Measurements from ENCODE around the gene KCNJ11.

DNA sequence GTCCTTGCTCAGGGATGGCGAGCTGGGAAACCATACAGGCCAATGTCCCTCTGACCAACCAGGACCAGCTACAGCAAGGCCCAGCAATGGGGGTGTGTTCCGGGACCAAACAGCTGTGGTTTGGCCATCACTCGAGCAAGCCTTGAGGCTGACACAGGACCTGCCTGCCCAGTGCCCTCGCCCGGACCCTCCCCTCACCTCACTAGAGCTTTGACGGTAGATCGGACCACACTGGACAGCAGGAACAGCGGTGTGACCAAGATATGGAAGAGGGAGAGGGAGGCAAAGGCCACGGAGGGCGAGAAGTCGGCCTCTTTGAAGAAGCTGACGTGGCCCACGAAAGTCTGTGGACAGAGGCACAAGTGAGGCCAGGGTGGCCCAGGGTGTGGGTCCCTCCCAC is 42.2 kb upstream of the KCNJ11 start:
- TF ChIP-seq, protein P1, sequence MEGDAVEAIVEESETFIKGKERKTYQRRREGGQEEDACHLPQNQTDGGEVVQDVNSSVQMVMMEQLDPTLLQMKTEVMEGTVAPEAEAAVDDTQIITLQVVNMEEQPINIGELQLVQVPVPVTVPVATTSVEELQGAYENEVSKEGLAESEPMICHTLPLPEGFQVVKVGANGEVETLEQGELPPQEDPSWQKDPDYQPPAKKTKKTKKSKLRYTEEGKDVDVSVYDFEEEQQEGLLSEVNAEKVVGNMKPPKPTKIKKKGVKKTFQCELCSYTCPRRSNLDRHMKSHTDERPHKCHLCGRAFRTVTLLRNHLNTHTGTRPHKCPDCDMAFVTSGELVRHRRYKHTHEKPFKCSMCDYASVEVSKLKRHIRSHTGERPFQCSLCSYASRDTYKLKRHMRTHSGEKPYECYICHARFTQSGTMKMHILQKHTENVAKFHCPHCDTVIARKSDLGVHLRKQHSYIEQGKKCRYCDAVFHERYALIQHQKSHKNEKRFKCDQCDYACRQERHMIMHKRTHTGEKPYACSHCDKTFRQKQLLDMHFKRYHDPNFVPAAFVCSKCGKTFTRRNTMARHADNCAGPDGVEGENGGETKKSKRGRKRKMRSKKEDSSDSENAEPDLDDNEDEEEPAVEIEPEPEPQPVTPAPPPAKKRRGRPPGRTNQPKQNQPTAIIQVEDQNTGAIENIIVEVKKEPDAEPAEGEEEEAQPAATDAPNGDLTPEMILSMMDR (optimal IDR thresholded peaks at IDR 0.05 in 1 of 3, IDR thresholded peaks at IDR 0.05 in 1 of 3, conservative IDR thresholded peaks at IDR 0.05 in 1 of 3; ENCODE audit: extremely low read depth in 1 of 3, insufficient read depth in 2 of 3, low read length in 3 of 3), result no peak
- TF ChIP-seq EZH2 (IDR thresholded peaks at IDR 0.05; ENCODE audit: low read length), result no peak
